Measurements from ENCODE around the gene MAP3K6. TPM values are rescaled to one million over a fixed set of nuclear protein-coding genes. Genes with fewer than 3 reads are reported as not detected.

Gene MAP3K6
- total and polyA plus RNA-seq, 9 donors = 5.1 to 45.9 (median 16.6) TPM

- no peaks in the 10 kb centered on the region for H3K4me1 ChIP-seq (ENCODE audit: insufficient read depth)
- H3K27ac ChIP-seq = no peak overlapping the region
- H3K36me3 ChIP-seq = no peaks in the 10 kb centered on the region
- DNase-seq = no peak
- no peak overlapping the region for H3K4me3 ChIP-seq
- no peaks in the 10 kb centered on the region for H3K27me3 ChIP-seq
- TF ChIP-seq EP300 (IDR thresholded peaks at IDR 0.05) = no peak
- TF ChIP-seq POLR2A (IDR thresholded peaks at IDR 0.05) = no peak
- no peak for TF ChIP-seq CTCF (IDR thresholded peaks at IDR 0.05)
- H3K9me3 ChIP-seq = no peaks in the 10 kb centered on the region
- intact Hi-C loops (cut with DNase I) = no loop called here
- WGBS, 3 donors = 66 to 74% (median 70%) methylated on average over 30 to 31 of the region's 31 CpGs
Measured at GRCh38 chr1:27342778-27343638, 23.8 kb downstream of the MAP3K6 start.

GRCh38 chr1:27342391-27342777, 24.4 kb downstream of the MAP3K6 start:
- intact Hi-C loops (cut with DNase I) = no loop called here
- Histone ChIP-seq H3K27ac (no peak overlapping the region), H3K9me3 (no peaks in the 10 kb centered on the region), H3K4me3 (no peak overlapping the region), H3K36me3 (no peaks in the 10 kb centered on the region), H3K4me1 (ENCODE audit: insufficient read depth) (no peaks in the 10 kb centered on the region), H3K27me3 (no peaks in the 10 kb centered on the region)
- TF ChIP-seq EP300 (IDR thresholded peaks at IDR 0.05) (no peak), CTCF (IDR thresholded peaks at IDR 0.05) (no peak), POLR2A (IDR thresholded peaks at IDR 0.05) (no peak)
- no peak for DNase-seq
- WGBS, 3 donors = 69 to 83% (median 78%) methylated on average over 8 of the region's 8 CpGs

GRCh38 chr1:27341525-27342252, 25.1 kb downstream of the MAP3K6 start, which contains the start of gene SYTL1:
TSS of gene SYTL1 (plus strand) at chr1:27342022. CDS start at chr1:27345335, 3,313 bp downstream.
- H3K36me3 ChIP-seq = no peaks in the 10 kb centered on the region
- no peaks in the 10 kb centered on the region for H3K4me1 ChIP-seq (ENCODE audit: insufficient read depth)
- no peaks in the 10 kb centered on the region for H3K9me3 ChIP-seq
- intact Hi-C loops (cut with DNase I) = no loop called here
- H3K27me3 ChIP-seq = no peaks in the 10 kb centered on the region
- H3K27ac ChIP-seq = no peak within 1 kb of the TSS
- 25 to 32% (median 29%) methylated on average over 19 to 22 of the region's 22 CpGs for WGBS, 3 donors
- no peak for DNase-seq
- TF ChIP-seq CTCF (IDR thresholded peaks at IDR 0.05) (no peak), EP300 (IDR thresholded peaks at IDR 0.05) (no peak)
- H3K4me3 ChIP-seq = no peak within 1 kb of the TSS

- no peak for TF ChIP-seq POLR2A (IDR thresholded peaks at IDR 0.05)
- no peak for TF ChIP-seq EP300 (IDR thresholded peaks at IDR 0.05)
- TF ChIP-seq CTCF (IDR thresholded peaks at IDR 0.05) = no peak
- intact Hi-C loops (cut with DNase I) = no loop called here
- Histone ChIP-seq H3K36me3 (no peaks in the 10 kb centered on the region), H3K27ac (no peak overlapping the region), H3K9me3 (no peaks in the 10 kb centered on the region), H3K4me1 (ENCODE audit: insufficient read depth) (no peaks in the 10 kb centered on the region), H3K27me3 (no peaks in the 10 kb centered on the region), H3K4me3 (no peak overlapping the region)
- no peak for DNase-seq
- 59 to 63% (median 61%) methylated on average over 5 of the region's 5 CpGs for WGBS, 3 donors
Measured at GRCh38 chr1:27339213-27339612, 27.5 kb downstream of the MAP3K6 start.

All from ovary (tissue), 9 donors.